RPMI7951 (cell line): ENCODE data around the gene FAM170B. TPM values are rescaled to one million over a fixed set of nuclear protein-coding genes. Genes with fewer than 3 reads are reported as not detected.
A peak's percentile ranks its signal among the peaks of the same experiment; 100 is the strongest.

ENCODE experiments used
- DNase-seq: peaks from one replicate; pipeline ENCODE4 v3.0.0-alpha.2; 2012; ENCODE audit warnings: low read depth
- total RNA-seq: library from RNA; depleted of rRNA; stranded (reverse); fragments of >200 nt; shearing (Covaris generic); gene quantifications from 2 replicates; pipeline ENCODE4 v1.2.3, GENCODE V29; 2014

Gene FAM170B
- total RNA-seq, 1 experiment from 2014 or later: not detected

- no peak for DNase-seq
Measured at GRCh38 chr10:49152037-49152436, 18.2 kb upstream of the FAM170B start.

GRCh38 chr10:49151481-49151880 lies 17.7 kb upstream of the FAM170B start:
- DNase-seq: no peak

- DNase-seq: no peak
Measured at GRCh38 chr10:49151025-49151445, 17.2 kb upstream of the FAM170B start.

GRCh38 chr10:49150426-49150825 lies 16.6 kb upstream of the FAM170B start:
- peak; percentile 33 for DNase-seq

- DNase-seq: no peak
Measured at GRCh38 chr10:49149881-49150280, 16.1 kb upstream of the FAM170B start.

- DNase-seq: peak; percentile 78
Measured at GRCh38 chr10:49144058-49144720, 10.4 kb upstream of the FAM170B start.

GRCh38 chr10:49143249-49143648 lies 9.4 kb upstream of the FAM170B start:
- no peak for DNase-seq

GRCh38 chr10:49141541-49142332 lies 7.9 kb upstream of the FAM170B start:
- DNase-seq: no peak

- peak; percentile 61 for DNase-seq
Measured at GRCh38 chr10:49140304-49141177, 6.7 kb upstream of the FAM170B start.

GRCh38 chr10:49139846-49140195 lies 6.0 kb upstream of the FAM170B start:
- DNase-seq: peak; percentile 96

- DNase-seq: peak; percentile 90
Measured at GRCh38 chr10:49139028-49139845, 5.4 kb upstream of the FAM170B start.

GRCh38 chr10:49138361-49138891 lies 4.6 kb upstream of the FAM170B start:
- peak; percentile 76 for DNase-seq

GRCh38 chr10:49136525-49136924 lies 2.7 kb upstream of the FAM170B start:
- no peak for DNase-seq

GRCh38 chr10:49135575-49136313 lies 1.9 kb upstream of the FAM170B start:
- DNase-seq: no peak

- no peak for DNase-seq
Measured at GRCh38 chr10:49134327-49134726, 506 bp upstream of the FAM170B start.

- DNase-seq: no peak
Measured at GRCh38 chr10:49132362-49132737, 1.5 kb downstream of the FAM170B start.

GRCh38 chr10:49131507-49132361 lies 2.1 kb downstream of the FAM170B start:
- no peak for DNase-seq

- DNase-seq: no peak
Measured at GRCh38 chr10:49129376-49129775, 4.4 kb downstream of the FAM170B start.

GRCh38 chr10:49128854-49129253 lies 5.0 kb downstream of the FAM170B start:
- no peak for DNase-seq
